ENCODE measurements around the gene LUZP2. TPM values are rescaled to one million over a fixed set of nuclear protein-coding genes. Genes with fewer than 3 reads are reported as not detected.

The LUZP2 gene
- total and polyA plus RNA-seq, 8 donors = 1.2 to 8.3 (median 4.6) TPM; not detected in 1

- DNase-seq (no peak), ATAC-seq (no peak)
- no peak overlapping the region for H3K4me3 ChIP-seq
- no peak for TF ChIP-seq CTCF (IDR thresholded peaks at IDR 0.05)
- H3K4me1 ChIP-seq = no peaks in the 10 kb centered on the region
- intact Hi-C loops (cut with DNase I) = no loop called here
- H3K27me3 ChIP-seq = no peaks in the 10 kb centered on the region
- H3K36me3 ChIP-seq = no peaks in the 10 kb centered on the region
- H3K27ac ChIP-seq = no peak overlapping the region
- H3K9me3 ChIP-seq = no peaks in the 10 kb centered on the region
These were observed 121.0 kb downstream of the LUZP2 start for GRCh38 chr11:24617856-24618255.

- no peak for ATAC-seq
- Histone ChIP-seq H3K36me3 (no peaks in the 10 kb centered on the region), H3K4me1 (no peaks in the 10 kb centered on the region), H3K27me3 (no peaks in the 10 kb centered on the region), H3K9me3 (no peaks in the 10 kb centered on the region), H3K4me3 (no peak overlapping the region), H3K27ac (no peak overlapping the region)
- DNase-seq = no peak
- no peak for TF ChIP-seq CTCF (IDR thresholded peaks at IDR 0.05)
- intact Hi-C loops (cut with DNase I) = no loop called here
These were observed 123.0 kb downstream of the LUZP2 start for GRCh38 chr11:24619900-24620299.

- Histone ChIP-seq H3K36me3 (no peaks in the 10 kb centered on the region), H3K27ac (no peak overlapping the region), H3K9me3 (no peaks in the 10 kb centered on the region), H3K27me3 (no peaks in the 10 kb centered on the region), H3K4me1 (no peaks in the 10 kb centered on the region), H3K4me3 (no peak overlapping the region)
- ATAC-seq = no peak
- intact Hi-C loops (cut with DNase I) = no loop called here
- DNase-seq = no peak
- TF ChIP-seq CTCF (IDR thresholded peaks at IDR 0.05) = no peak
These were observed 125.4 kb downstream of the LUZP2 start for GRCh38 chr11:24622262-24622661.

GRCh38 chr11:24623121-24623520 lies 126.3 kb downstream of the LUZP2 start:
- intact Hi-C loops (cut with DNase I) = no loop called here
- DNase-seq (no peak), ATAC-seq (no peak)
- no peaks in the 10 kb centered on the region for H3K4me1 ChIP-seq
- H3K27me3 ChIP-seq = no peaks in the 10 kb centered on the region
- H3K36me3 ChIP-seq = no peaks in the 10 kb centered on the region
- H3K4me3 ChIP-seq = no peak overlapping the region
- H3K9me3 ChIP-seq = no peaks in the 10 kb centered on the region
- no peak for TF ChIP-seq CTCF (IDR thresholded peaks at IDR 0.05)
- H3K27ac ChIP-seq = no peak overlapping the region

GRCh38 chr11:24624432-24624831 lies 127.6 kb downstream of the LUZP2 start:
- ATAC-seq = no peak

More at GRCh38 chr11:24624432-24624831, 127.6 kb downstream of the LUZP2 start:
- Histone ChIP-seq H3K27ac (no peak overlapping the region), H3K27me3 (no peaks in the 10 kb centered on the region), H3K4me1 (no peaks in the 10 kb centered on the region), H3K36me3 (no peaks in the 10 kb centered on the region), H3K4me3 (no peak overlapping the region), H3K9me3 (no peaks in the 10 kb centered on the region)
- DNase-seq = no peak
- intact Hi-C loops (cut with DNase I) = no loop called here
- TF ChIP-seq CTCF (IDR thresholded peaks at IDR 0.05) = no peak

Measured in left lung (tissue), 10 donors.